Ecto neural progenitor cell (in vitro differentiated cells): Measurements from ENCODE around the gene PRPF39.
"Not testable (repeated sequence)": the region's sequence is repeated elsewhere in the genome, so short reads cannot be mapped to it uniquely, and the experiment has no call there.

Experiments
- DNase-seq: peaks from one replicate; pipeline ENCODE4 v3.0.0-alpha.2; 2018; ENCODE audit warnings: low spot score

PRPF39 gene

GRCh38 chr14:45083976-45084722 is at the start of gene PRPF39:
Gene PRPF39, plus strand, starts transcription at chr14:45084116. Its CDS starts 11,124 bp downstream, at chr14:45095240.
- peak; percentile 97 for DNase-seq

GRCh38 chr14:45034730-45035129 is 49.2 kb upstream of the PRPF39 start:
- DNase-seq = no peak

- no peak for DNase-seq
Observed at GRCh38 chr14:45038256-45038655, 45.7 kb upstream of the PRPF39 start.

- DNase-seq = no peak
Observed at GRCh38 chr14:45038865-45039264, 45.1 kb upstream of the PRPF39 start.

- DNase-seq = no peak
Observed at GRCh38 chr14:45039390-45039789, 44.5 kb upstream of the PRPF39 start.

GRCh38 chr14:45041641-45042040 is 42.3 kb upstream of the PRPF39 start:
- DNase-seq = no peak

- DNase-seq = no peak
Observed at GRCh38 chr14:45044638-45045037, 39.3 kb upstream of the PRPF39 start.

GRCh38 chr14:45048385-45048784 is 35.5 kb upstream of the PRPF39 start:
- DNase-seq = no peak

- DNase-seq = no peak
Observed at GRCh38 chr14:45051180-45051579, 32.7 kb upstream of the PRPF39 start.

GRCh38 chr14:45051896-45052295 is 32.0 kb upstream of the PRPF39 start:
- DNase-seq = no peak

- DNase-seq = no peak
Observed at GRCh38 chr14:45057349-45057748, 26.6 kb upstream of the PRPF39 start.

- DNase-seq = no peak
Observed at GRCh38 chr14:45057881-45058364, 26.0 kb upstream of the PRPF39 start.

GRCh38 chr14:45060551-45060950 is 23.4 kb upstream of the PRPF39 start:
- DNase-seq = no peak

- DNase-seq = no peak
Observed at GRCh38 chr14:45065540-45065939, 18.4 kb upstream of the PRPF39 start.

- no peak for DNase-seq
Observed at GRCh38 chr14:45065956-45066355, 18.0 kb upstream of the PRPF39 start.

GRCh38 chr14:45066667-45067066 is 17.2 kb upstream of the PRPF39 start:
- no peak for DNase-seq

GRCh38 chr14:45068396-45068795 is 15.5 kb upstream of the PRPF39 start:
- DNase-seq = no peak

- no peak for DNase-seq
Observed at GRCh38 chr14:45070215-45070614, 13.7 kb upstream of the PRPF39 start.

- no peak for DNase-seq
Observed at GRCh38 chr14:45072126-45072525, 11.8 kb upstream of the PRPF39 start.

GRCh38 chr14:45073231-45073879 is 10.6 kb upstream of the PRPF39 start:
- DNase-seq = no peak

GRCh38 chr14:45078323-45078722 is 5.6 kb upstream of the PRPF39 start:
- no peak for DNase-seq

- DNase-seq = not testable (repeated sequence)
Observed at GRCh38 chr14:45080416-45080968, 3.4 kb upstream of the PRPF39 start.

GRCh38 chr14:45081096-45081495 is 2.8 kb upstream of the PRPF39 start:
- not testable (repeated sequence) for DNase-seq
